PFSK-1 (cell line): ENCODE measurements around the gene NR1I2.

Experiments used
- FOXP2 ChIP-seq: optimal IDR thresholded peaks from 2 replicates; pipeline ENCODE3; 2011; ENCODE audit warnings: borderline replicate concordance, control low read depth, inconsistent platforms; ENCODE audit not compliant: insufficient read depth; ENCODE audit errors: extremely low read length, extremely low read depth
- POLR2AphosphoS5 ChIP-seq: IDR thresholded peaks from 2 replicates; pipeline ENCODE4 v1.6.1; 2012; ENCODE audit warnings: low read depth, mild to moderate bottlenecking, control low read depth, low read length, moderate library complexity
- REST ChIP-seq, 2 experiments: IDR thresholded peaks; 2 replicates each; pipeline versions ENCODE4 v1.6.1 to v1.8.0; 2011 to 2012; ENCODE audit warnings: low read depth in 2 of 2, low read length in 2 of 2, control low read depth in 1 of 2, inconsistent platforms in 1 of 2, mild to moderate bottlenecking in 1 of 2, moderate library complexity in 1 of 2; ENCODE audit not compliant: insufficient read depth in 1 of 2
- SIN3A ChIP-seq: IDR thresholded peaks from 2 replicates; pipeline ENCODE4 v1.6.1; 2012; ENCODE audit warnings: mild to moderate bottlenecking, low read length, moderate library complexity, borderline replicate concordance; ENCODE audit not compliant: insufficient read depth
- TAF1 ChIP-seq: IDR thresholded peaks from 2 replicates; pipeline ENCODE4 v1.6.1; 2012; ENCODE audit warnings: low read length, control low read depth, borderline replicate concordance; ENCODE audit not compliant: insufficient read depth

GRCh38 chr3:119800844-119801243, 18.9 kb downstream of the NR1I2 start:
- TF ChIP-seq REST (IDR thresholded peaks at IDR 0.05; ENCODE audit: insufficient read depth in 1 of 2, low read depth in 2 of 2, low read length in 2 of 2), result no peak
- no peak for TF ChIP-seq POLR2AphosphoS5
- TF ChIP-seq TAF1, result no peak
- no peak for TF ChIP-seq SIN3A
- TF ChIP-seq FOXP2, result no peak
